HG02678 (cell line): ENCODE results near the gene MANEAL.

ENCODE experiments used
- ATAC-seq: cut with Tn5 transposase; IDR thresholded peaks from one replicate; pipeline ENCODE4 v1.9.1; 2021; ENCODE audit warnings: mild to moderate bottlenecking, moderate library complexity; ENCODE audit not compliant: unreplicated experiment

The MANEAL gene

DNA sequence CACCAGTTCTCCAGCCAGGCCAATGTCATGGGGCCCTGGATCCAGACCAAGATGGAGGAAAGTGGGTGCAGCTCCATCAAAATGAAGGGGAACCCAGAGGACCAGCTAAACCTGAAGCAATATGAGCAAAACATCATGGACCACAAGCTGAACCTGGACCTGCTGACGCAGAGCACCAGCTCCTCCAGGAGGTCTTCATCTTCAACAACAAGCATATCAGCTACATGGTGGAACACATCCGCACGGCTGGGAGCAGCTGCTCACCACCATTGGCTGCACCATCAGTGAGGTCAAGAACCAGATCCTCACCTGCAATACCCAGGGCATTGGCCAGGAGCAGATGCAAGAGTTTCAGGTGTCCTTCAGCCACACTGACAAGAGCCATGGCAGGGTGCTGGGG lies 15.0 kb upstream of the MANEAL start:
- no peak for ATAC-seq

DNA sequence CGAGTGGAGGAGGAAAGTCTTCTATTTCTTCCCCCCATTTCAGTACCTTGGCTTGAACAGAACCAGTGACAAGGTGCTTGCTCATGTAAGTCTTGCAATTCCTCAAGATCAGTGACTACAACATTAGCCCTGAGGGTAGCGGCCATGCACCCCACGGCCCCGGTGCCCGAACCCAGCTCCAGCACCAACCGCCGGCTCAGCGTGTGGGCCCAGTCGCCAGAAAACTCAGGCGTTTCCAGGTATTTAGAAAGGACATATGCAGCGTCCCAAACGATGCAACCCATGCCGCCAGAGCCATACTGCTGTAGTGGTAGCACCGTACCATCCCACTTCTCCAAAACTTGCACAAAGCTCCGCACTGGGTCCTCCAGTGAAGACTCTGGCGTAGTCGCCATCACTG lies 11.2 kb upstream of the MANEAL start:
- ATAC-seq: no peak

DNA sequence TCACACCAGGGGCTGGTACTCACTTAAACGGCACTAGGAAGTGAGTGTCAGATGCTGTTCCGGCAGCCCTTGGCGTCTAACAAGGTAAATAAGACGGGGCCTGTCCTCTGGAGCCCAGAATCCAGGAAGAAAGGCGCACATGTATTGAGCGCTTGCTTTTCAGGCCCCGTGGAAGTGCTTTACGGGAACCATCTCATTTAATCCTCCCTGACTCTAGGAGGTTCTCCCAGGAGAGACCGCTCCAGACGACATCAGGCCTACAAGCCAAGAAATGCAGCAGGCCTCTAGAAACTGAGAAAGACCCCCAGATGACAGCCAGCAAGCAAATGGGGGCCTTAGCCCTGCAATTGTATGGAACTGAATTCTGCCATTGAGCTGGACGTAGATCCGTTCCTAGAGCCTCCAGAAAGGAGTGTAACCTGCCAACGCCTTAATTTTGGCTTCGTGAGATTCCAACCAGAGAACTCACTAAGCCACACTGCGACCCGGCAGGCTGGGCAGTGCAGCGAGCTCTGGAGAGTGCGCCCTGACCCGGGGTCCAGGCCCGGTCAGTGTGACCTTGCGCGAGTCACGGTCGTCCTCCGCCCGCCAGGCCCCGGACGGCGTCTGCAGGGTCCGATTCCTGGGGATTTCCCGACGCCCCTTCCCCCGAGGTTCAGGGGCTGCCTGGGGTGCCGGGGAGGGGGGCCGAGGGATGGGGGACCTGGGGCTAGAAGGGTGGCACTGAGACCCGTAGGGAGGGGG lies 532 bp upstream of the MANEAL start:
- ATAC-seq: no peak

DNA sequence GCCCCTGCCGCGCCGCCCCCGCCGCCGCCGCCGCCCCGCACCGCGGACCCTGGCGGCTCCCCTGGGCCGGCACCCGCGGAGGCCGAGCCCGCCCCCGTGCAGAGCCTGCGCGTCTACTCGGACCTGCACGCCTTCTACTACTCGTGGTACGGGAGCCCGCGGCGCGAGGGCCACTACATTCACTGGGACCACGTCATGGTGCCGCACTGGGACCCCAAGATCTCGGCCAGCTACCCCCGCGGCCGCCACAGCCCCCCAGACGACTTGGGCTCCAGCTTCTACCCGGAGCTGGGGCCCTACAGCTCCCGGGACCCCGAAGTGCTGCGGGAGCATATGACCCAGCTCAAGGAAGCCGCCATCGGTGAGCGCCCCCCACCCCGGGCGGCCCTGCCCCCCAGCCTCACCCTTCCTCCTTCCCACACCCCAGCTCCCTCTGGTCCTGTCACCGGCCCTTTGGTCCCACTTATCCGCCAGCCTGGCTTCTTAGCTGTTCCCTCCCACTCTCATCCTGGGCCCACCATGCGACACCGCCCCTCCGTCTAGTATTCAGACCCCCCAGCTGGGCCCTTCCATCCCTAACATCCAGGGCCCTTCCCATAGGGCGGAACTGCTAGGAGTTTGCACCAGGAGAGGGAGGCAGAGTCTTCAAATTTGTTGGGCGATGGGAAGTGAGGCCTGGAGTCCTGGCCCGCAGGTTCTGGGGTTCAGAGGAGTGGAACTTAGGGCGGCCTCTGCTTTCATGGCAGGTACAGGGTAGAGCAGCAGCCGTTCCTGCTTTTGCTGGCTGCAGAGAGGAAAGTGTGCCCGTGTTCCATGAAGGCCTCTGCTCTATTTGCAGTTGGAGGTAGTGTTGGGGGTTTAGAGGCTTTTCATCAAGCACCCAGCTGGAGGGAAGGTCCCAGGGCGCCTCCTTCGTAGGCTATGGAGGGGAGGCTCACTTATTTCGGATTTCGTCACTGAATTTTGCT lies 1.0 kb downstream of the MANEAL start:
- peak; percentile 22 for ATAC-seq

DNA sequence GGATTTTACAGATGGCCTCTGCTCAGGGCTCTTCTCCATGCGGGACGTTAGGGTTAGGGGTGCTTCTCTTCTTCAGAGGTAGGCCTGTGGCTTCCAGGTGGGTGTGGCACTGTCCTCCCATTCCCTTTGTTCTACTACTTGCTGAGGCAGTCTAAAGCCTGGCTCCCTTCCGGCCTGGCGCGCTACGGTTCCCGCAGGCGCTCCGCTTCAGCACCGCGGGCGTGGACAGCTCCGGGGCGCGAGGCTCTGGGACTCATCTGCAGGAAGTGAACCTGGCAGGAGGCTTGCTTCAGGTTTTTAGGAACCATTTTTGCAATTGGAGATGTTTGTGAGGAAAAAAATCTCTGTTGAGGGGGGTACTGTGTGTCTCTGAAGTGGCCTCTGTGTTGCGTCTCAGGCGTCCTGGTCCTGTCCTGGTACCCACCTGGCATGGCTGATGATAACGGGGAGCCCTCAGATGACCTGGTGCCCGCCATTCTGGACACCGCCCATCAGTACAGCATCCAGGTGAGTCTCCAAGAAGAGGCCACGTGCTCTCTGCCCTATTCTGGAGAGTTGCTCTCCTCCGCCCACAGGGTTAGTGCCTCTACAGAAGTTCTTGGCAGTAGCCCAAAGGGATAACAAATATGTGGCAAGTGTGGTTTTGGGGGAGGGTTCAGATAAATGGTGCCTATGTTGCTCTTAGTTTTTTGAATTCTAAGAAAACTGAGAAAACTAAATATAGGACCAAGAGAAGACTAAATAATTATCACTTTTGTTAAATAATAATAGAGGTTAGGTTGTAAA lies 1.9 kb downstream of the MANEAL start:
- no peak for ATAC-seq

DNA sequence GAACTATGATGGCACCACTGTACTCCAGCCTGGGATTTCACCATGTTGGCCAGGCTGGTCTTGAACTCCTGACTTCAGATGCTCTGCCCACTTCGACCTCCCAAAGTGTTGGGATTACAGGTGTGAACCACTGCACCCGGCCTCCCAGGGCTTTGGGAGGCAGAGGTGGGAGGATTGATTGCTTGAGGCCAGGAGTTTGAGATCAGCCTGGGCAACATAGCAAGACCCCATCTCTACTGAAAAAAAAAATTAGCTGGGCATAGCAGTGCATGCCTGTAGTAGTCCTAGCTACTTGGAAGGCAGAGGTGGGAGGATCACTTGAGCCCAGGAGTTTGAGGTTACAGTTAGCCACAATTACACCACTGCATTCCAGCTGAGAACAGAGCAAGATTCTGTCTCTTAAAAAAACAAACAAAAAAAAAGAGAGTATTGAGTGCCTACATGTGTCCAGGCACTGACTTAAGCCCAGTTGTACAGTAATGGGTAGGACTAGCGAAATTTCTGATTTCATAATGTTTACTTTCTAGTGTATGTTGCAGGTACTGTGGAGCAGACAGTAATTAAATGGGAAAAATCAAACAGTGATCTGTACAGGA lies 4.2 kb downstream of the MANEAL start:
- no peak for ATAC-seq

DNA sequence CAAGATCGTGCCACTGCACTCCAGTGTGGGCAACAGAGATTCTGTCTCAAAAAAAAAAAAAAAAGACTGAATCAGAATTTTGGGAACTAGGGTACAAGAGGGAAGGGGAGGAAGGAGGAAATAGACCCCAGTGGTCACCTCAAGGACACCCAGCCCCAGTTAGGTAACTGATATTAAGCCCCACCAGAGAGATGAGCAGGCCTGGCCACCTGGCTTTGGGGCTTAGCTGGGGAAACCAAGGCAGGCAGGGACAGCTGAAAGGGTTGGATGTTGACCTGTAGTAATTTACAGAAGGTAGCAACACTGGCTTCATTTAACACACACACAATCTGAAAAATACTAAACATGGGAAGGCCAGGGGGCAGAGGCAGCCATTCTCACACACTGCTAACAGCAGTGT lies 8.8 kb downstream of the MANEAL start:
- ATAC-seq: no peak

DNA sequence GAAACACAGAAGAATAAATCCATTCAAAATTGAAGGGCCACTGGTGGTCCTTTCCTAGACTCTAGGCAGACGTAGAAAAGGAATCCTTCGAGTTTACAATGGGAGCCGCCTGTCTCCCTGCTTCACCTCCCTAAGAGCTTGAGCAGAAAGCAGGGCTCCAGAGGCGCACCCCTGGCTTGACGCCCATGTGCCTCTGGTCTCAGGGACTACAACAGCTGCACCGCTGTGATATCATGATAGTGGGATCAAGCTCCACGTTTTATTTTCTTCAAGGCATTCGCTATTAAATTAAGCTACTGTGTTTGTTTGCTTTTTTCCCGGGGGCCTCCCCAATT lies 13.5 kb downstream of the MANEAL start:
- ATAC-seq: no peak

DNA sequence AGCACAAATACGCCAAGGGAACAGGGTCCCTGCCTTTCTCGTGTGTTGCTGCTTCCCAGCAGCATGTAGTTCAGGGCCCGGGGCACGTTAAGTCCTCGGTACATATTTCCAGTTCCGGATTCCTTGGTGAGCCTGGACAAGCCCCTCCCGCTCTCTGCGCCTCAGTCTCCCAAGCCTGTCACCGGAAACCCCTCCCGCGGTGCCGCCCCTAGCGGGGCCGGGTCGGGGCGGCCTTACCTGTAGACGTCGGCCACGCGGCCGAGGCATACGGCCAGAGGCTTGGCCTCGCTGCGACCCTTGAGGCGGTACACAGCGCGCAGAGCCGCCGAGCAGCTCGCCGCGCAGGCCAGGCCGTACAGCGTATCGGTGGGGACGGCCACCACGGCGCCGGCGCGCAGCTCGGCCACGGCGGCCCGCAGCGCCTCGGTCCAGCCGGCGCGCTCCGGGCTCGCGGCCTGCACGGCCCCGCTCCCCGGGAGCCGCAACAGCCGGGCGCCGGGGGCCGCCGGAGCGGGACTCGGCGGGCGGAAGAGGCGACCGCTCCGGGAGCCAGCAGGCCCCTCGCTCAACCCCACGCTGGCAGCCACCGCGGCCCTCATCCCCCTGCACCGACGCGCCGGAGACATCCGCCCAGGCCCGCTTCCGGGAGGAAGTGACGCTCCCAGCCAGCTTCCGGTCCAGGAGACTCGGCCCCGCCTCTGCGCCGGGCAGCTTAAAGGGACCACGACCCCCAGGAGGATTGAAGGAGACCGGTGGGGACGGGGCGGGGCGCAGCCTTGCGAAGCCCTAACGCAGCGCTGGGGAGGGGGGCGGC lies 14.1 kb downstream of the MANEAL start, which contains the start of the genes C1orf122 and YRDC:
Gene C1orf122 (plus strand): TSS at position 236 of the 814 bp plus-strand sequence. CDS start 615 bp downstream, outside the sequence.
Gene YRDC (minus strand): TSS at position 654 of the 814 bp plus-strand sequence. CDS start 28 bp downstream, at position 626.
- ATAC-seq: peak; percentile 88

DNA sequence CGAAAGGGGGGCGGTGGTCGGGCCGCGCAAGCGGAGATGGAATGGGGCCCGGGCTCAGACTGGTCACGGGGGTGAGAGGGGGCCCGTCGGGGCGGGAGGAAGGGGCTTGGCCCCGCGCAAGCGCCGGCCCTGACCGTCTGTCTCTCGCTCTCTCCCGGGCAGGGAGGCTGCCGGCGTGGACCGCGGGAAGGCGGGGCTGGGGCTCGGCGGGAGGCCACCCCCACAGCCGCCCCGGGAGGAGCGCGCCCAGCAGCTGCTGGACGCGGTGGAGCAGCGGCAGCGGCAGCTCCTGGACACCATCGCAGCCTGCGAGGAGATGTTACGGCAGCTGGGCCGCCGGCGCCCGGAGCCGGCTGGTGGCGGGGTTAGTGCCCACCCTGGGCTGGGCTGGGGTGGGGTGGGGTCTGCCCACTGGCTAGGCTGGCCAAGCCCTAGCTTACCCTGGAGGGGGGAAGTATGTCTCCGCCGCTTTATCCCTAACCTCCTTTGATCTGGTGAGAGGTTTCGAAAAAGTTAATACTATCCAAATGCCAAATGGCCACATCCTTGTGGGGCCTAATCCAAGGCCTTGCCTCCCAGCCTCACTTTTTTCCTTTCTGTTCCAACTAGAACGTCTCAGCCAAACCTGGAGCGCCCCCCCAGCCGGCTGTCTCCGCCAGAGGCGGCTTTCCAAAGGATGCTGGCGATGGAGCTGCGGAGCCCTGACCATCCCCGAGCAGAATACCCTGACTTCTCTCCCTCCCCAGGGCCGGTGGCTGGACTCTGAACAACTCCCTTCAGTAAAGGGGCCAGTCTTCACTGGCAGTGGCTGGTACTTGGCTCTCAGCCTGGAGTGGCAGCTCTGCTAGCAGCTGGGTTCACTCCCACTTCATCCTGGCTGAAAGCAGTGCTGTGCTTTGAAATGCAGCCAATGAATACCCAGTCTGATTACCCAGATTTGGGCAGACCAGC lies 15.0 kb downstream of the MANEAL start:
- peak; percentile 34 for ATAC-seq

DNA sequence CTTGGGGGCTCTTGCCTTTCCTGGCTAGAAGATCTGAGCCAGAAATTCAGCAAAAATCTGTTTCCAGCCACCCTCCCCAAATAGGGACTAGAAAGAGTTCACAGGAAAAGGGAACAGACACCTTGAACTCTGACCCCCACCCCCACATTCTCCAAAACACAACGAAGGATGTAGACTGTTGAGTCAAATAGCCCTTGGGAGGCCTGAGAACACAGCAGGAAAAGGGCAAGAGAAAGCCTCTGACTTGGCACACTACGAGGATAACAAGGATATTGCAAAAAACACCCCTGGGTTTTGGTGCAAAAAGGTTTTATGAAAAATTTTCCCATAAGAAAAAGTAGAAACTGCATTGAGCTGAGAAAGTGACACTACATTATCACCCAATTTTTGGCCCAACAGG lies 16.3 kb downstream of the MANEAL start:
- no peak for ATAC-seq

DNA sequence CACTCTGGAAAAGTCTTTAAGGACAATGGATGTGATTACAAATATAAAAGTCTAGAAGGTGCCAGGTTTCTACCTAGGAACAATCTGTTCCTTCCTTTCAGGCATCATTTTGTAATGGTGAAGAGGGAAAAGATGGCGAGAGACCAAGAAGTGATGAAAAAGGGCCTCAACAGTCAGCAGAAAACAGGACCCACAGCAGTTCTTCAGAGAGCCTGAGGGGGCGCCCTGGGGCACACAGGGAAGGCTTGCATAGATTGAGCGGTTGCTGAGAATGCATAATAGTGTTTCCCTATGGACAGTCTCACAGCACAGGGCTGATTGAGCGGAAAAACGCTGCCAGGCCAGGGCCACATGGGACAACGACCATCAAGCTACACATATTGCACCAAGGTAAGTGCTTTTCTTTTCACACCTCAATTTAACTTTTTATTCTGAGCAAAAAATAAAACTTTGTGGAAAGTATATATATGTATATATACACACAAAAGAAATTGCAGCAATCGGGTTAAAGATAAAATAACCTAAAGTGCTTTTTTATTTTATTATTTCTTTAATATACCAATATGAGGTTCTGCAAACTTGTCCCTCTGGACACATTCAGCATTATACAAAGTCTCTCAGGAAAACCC lies 17.5 kb downstream of the MANEAL start:
- no peak for ATAC-seq

DNA sequence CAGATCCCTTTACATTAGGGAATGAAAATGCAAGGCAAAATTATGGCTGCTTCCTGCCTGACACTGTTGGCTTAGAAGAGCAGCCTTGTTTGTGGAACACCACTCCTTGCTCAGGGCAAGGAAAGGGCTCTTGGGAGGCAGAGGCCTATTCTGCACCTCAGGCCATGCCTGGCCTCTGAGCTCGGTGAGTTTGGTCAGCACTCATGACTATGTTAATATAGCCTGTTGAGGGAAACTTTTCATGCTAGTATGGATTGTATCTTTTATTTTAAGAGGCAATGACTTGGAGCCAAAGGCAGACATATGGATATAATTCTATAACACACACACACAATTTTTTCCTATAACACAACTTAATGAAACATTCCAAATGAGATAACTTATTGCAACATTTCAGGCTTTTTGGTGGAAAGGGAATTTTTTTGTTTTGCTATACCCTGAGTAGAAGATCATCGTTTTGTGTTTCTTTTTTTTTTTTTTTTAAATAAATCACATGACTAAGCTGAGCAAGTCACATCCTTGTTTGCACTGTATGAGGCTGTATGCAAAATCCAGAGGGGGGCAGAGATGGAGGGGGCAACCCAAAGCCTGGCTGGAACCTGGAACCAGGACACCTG lies 20.0 kb downstream of the MANEAL start:
- ATAC-seq: no peak

DNA sequence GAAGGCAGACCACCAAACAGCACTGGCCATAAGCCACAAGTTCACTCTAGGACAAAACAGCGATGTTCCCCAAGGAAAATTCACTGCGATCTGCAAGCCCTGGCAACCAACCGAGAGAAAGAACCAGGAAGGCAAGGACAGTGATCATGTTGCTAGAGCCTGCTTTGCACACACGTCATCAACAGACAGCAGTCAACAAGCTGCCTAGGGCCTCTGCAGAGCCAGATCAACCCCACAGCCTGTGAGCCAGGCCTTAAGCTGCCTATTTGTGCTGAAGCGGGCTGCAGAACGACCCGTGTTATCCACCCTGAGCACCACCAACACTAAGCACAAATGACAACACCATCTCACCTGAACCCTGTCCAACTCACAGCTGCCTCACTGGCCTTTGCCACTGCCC lies 20.6 kb downstream of the MANEAL start:
- no peak for ATAC-seq

DNA sequence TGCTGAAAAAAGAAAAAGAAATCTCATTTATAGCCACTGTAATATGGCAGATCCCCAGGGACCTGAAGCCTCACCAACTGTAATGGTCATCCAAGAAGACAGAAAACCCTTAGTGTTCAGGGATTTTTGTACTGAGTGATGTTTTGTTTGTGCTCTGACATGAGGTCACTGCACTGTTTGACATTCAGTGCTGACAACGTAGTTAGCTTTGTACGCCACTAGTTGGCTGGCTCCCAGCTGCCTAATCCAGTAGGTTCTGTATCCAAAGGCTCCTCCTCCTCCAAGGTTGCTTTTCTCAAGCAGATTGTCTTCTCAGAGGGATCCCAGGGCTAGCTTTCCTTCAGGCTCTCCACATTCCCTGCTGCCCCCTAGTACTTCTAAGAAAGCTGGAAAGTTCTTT lies 23.8 kb downstream of the MANEAL start:
- no peak for ATAC-seq

DNA sequence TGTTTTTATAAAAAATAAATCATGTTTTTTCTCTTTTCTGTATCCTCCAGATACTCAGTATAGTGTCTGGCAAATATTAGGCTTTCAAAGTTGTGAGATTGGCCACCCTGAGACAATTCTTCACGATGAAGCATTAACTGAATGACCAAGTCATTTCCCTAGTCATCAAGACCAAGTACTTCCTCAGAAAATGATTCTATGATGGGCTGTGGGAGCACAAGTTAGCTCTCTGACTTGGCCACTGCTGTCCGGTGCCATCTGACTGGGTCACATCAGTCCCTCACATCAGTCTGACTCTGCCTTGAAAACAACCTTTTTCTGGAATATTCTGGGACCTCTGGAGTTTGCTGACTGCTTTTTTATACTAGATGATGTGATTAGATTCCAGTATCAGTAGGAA lies 27.8 kb downstream of the MANEAL start:
- ATAC-seq: no peak

DNA sequence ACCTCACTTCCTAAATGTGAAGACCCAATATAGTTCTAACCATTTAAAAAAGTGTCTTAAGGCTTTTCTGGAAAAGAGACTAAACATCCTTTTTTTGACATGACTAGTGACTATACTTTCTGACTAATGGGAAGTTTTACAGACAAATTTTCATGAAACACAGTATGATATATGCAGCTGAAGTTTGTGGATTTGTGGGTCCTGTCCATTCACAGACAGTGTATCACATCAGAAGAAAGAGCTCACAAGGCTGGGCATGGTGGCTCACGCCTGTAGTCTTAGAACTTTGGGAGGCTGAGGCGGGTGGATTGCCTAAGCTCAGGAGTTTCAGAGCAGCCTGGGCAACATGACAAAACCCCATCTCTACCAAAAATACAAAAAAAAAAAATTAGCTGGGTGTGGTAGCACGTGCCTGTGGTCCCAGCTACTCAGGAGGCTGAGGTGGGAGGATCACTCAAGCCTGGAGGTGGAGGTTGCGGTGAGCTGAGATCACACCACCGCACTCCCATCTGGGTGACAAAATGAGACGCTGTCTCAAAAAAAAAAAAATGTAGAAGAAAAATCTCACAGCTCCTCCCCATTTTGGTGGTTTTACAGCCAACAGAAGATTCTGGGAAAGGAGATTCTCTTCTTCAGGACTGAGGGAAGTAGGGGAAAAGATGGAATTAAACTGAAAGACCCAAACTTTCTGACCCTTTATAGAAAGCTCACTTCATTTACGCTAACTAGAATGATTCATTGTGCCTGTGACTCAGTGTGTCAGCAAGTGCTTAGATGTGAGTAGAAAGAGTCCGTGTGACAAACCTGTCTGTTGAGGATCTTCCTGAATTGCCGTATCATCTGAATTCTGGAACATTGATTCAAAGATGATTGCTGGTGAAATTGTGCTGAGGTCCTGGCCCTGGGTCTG lies 29.5 kb downstream of the MANEAL start:
- ATAC-seq: no peak
